T-helper 1 cell (primary cell): ENCODE data around the gene REEP3.

Experiments
- DNase-seq, 5 donors: peaks; one replicate each; pipeline ENCODE4 v3.0.0-alpha.2; 2012 to 2020

The REEP3 gene

GRCh38 chr10:63670291-63670898 is 149.2 kb downstream of the REEP3 start:
- DNase-seq = peak in 1 of 5 donors; percentile 8

GRCh38 chr10:63671317-63671937 is 150.2 kb downstream of the REEP3 start:
- DNase-seq = no peak

GRCh38 chr10:63672491-63672890 is 151.3 kb downstream of the REEP3 start:
- no peak for DNase-seq

GRCh38 chr10:63673246-63673645 is 152.0 kb downstream of the REEP3 start:
- DNase-seq = no peak

GRCh38 chr10:63673846-63674245 is 152.6 kb downstream of the REEP3 start:
- no peak for DNase-seq
